ENCODE results near the gene CIAO2B. TPM values are rescaled to one million over a fixed set of nuclear protein-coding genes. Genes with fewer than 3 reads are reported as not detected.
"Not testable (repeated sequence)": the region's sequence is repeated elsewhere in the genome, so short reads cannot be mapped to it uniquely, and the experiment has no call there.

CIAO2B gene
- total and polyA plus RNA-seq, 5 donors from 2014 or later, result 64.6 to 161 (median 143) TPM

DNA sequence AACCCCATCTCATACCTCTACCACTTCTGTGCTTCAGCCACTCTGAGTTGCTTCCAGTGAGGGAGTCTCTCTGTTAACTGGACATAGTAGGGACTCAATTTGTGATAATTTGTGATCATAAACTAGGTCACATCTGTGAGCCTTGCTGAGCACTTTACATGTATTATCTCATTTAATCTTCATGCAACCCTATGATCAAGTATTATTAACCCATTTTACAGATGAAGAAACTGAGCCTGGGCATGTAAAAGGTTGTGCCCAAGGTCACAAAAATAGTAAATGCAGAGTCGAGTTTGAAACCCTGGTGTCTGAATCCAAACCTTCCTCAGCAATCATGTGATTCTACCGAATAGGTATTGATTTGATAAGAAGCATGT, 35.3 kb downstream of the CIAO2B start:
- Histone ChIP-seq H3K4me1 (ENCODE audit: control insufficient read depth, insufficient read depth, low read length, poor library complexity, severe bottlenecking) (no peaks in the 10 kb centered on the region), H3K36me3 (ENCODE audit: control insufficient read depth, insufficient read depth, low read length) (no peaks in the 10 kb centered on the region), H3K9me3 (ENCODE audit: control insufficient read depth in 2 of 2, low read length in 2 of 2) (no peaks in the 10 kb centered on the region), H3K4me3 (ENCODE audit: low read depth, low read length) (no peak overlapping the region), H3K27ac (ENCODE audit: insufficient read depth, low read length, poor library complexity, severe bottlenecking) (no peak overlapping the region), H3K27me3 (ENCODE audit: control insufficient read depth, insufficient read depth, low read length) (no peaks in the 10 kb centered on the region)
- Mint-ChIP-seq H3K9me3 (peaks cover 0 to 1% (median 0%) of the 10 kb centered on the region in 7 donors), H3K27me3 (no peaks in the 10 kb centered on the region), H3K36me3 (no peaks in the 10 kb centered on the region), H3K27ac (no peak overlapping the region), H3K4me3 (no peak overlapping the region), H3K4me1 (peaks cover 0 to 9% (median 0%) of the 10 kb centered on the region in 4 donors)
- DNase-seq, result no peak
- no peak for ATAC-seq (ENCODE audit: low read depth in 2 of 2)

DNA sequence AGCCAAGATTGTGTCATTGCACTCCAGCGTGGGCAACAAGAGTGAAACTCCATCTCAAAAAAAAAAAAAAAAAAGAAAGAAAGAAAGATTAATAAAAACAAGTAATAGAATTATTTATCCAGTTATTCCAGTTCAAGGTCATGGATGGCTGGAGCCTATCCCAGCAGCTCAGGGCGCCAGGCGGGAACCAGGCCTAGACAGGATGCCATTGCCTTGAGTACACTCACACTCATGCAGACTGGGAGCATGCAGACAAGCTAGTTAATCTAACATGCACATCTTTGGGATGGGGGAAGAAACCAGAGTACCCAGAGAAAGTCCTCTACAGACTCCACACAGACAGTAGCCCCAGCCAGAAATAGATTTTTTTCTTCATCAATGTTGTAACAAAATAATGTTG, 36.0 kb downstream of the CIAO2B start:
- DNase-seq, result no peak

DNA sequence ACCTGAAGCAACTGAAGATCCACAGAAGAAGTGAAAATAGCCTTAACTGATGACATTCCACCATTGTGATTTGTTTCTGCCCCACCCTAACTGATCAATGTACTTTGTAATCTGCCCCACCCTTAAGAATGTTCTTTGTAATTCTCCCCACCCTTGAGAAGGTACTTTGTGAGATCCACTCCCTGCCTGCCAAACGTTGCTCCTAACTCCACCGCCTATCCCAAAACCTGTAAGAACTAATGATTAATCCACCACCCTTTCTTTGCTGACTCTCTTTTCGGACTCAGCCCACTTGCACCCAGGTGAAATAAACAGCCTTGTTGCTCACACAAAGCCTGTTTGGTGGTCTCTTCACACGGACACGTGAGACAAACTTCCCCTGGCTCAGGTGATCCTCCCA, 37.5 kb downstream of the CIAO2B start:
- Mint-ChIP-seq H3K27ac (peak overlapping the region in 2 of 3 donors; percentile 59 to 64), H3K4me1 (peaks cover 0 to 17% (median 6%) of the 10 kb centered on the region in 4 donors)
- not testable (repeated sequence) for H3K4me3 Mint-ChIP-seq; ATAC-seq (ENCODE audit: low read depth in 2 of 2); H3K36me3 ChIP-seq (ENCODE audit: control insufficient read depth, insufficient read depth, low read length); DNase-seq; H3K4me1 ChIP-seq (ENCODE audit: control insufficient read depth, insufficient read depth, low read length, poor library complexity, severe bottlenecking); H3K9me3 ChIP-seq (ENCODE audit: control insufficient read depth in 2 of 2, low read length in 2 of 2); H3K4me3 ChIP-seq (ENCODE audit: low read depth, low read length); H3K27ac ChIP-seq (ENCODE audit: insufficient read depth, low read length, poor library complexity, severe bottlenecking); H3K27me3 Mint-ChIP-seq; H3K36me3 Mint-ChIP-seq; H3K27me3 ChIP-seq (ENCODE audit: control insufficient read depth, insufficient read depth, low read length); H3K9me3 Mint-ChIP-seq

More for the DNA sequence above, 36.0 kb downstream of the CIAO2B start:
- no peak overlapping the region for H3K4me3 ChIP-seq (ENCODE audit: low read depth, low read length)
- H3K9me3 ChIP-seq (ENCODE audit: control insufficient read depth in 2 of 2, low read length in 2 of 2), result no peaks in the 10 kb centered on the region
- ATAC-seq (ENCODE audit: low read depth in 2 of 2), result no peak
- no peaks in the 10 kb centered on the region for H3K36me3 Mint-ChIP-seq
- no peaks in the 10 kb centered on the region for H3K27me3 Mint-ChIP-seq
- no peak overlapping the region for H3K27ac Mint-ChIP-seq
- peaks cover 0 to 10% (median 1%) of the 10 kb centered on the region in 4 donors for H3K4me1 Mint-ChIP-seq
- peaks cover 0 to 1% (median 0%) of the 10 kb centered on the region in 7 donors for H3K9me3 Mint-ChIP-seq
- H3K27ac ChIP-seq (ENCODE audit: insufficient read depth, low read length, poor library complexity, severe bottlenecking), result no peak overlapping the region
- H3K4me3 Mint-ChIP-seq, result no peak overlapping the region
- H3K27me3 ChIP-seq (ENCODE audit: control insufficient read depth, insufficient read depth, low read length), result no peaks in the 10 kb centered on the region
- H3K36me3 ChIP-seq (ENCODE audit: control insufficient read depth, insufficient read depth, low read length), result no peaks in the 10 kb centered on the region
- no peaks in the 10 kb centered on the region for H3K4me1 ChIP-seq (ENCODE audit: control insufficient read depth, insufficient read depth, low read length, poor library complexity, severe bottlenecking)

DNA sequence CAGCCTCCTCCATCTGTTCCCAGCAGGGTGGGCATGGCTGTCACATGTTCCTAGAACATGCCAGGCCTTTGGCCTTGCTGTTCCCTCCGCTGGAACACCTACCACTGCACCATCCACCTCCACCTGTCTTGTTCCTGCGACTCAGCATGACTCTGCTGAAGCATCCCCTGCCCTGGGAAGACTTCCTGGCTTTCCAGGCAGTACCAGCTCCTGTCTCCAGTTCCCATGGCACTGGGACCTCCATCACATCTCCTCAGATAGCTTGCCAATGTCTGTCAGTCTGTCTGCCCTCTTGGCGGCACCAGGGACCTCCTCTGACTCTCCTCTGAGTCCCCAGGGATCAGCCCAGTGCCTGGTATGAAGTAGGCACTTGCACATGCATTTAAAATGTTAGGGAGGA, 38.2 kb downstream of the CIAO2B start:
- peaks cover 0 to 1% (median 0%) of the 10 kb centered on the region in 7 donors for H3K9me3 Mint-ChIP-seq
- Histone ChIP-seq H3K27me3 (ENCODE audit: control insufficient read depth, insufficient read depth, low read length) (no peaks in the 10 kb centered on the region), H3K9me3 (ENCODE audit: control insufficient read depth in 2 of 2, low read length in 2 of 2) (no peaks in the 10 kb centered on the region), H3K4me3 (ENCODE audit: low read depth, low read length) (no peak overlapping the region), H3K27ac (ENCODE audit: insufficient read depth, low read length, poor library complexity, severe bottlenecking) (no peak overlapping the region), H3K4me1 (ENCODE audit: control insufficient read depth, insufficient read depth, low read length, poor library complexity, severe bottlenecking) (no peaks in the 10 kb centered on the region), H3K36me3 (ENCODE audit: control insufficient read depth, insufficient read depth, low read length) (no peaks in the 10 kb centered on the region)
- no peaks in the 10 kb centered on the region for H3K36me3 Mint-ChIP-seq
- H3K4me3 Mint-ChIP-seq, result no peak overlapping the region
- H3K27ac Mint-ChIP-seq, result peak overlapping the region in 2 of 3 donors; percentile 59 to 64
- ATAC-seq (ENCODE audit: low read depth in 2 of 2) (no peak), DNase-seq (no peak)
- peaks cover 0 to 20% (median 6%) of the 10 kb centered on the region in 4 donors for H3K4me1 Mint-ChIP-seq
- no peaks in the 10 kb centered on the region for H3K27me3 Mint-ChIP-seq

DNA sequence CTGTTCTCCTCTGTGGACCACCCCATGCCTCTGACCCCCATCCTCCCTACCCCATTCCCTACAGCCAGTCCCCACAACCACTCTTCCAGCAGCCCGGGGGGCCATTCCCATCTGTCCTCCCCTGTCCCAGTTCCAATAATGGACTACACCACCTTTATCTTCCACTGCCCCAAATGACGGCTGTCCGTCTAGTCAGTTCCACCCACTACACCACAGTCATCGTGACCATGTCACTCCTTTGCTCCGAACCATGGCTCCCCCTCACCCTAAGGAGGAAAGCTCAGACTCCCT, 38.6 kb downstream of the CIAO2B start:
- no peaks in the 10 kb centered on the region for H3K4me1 ChIP-seq (ENCODE audit: control insufficient read depth, insufficient read depth, low read length, poor library complexity, severe bottlenecking)
- no peaks in the 10 kb centered on the region for H3K27me3 Mint-ChIP-seq
- no peaks in the 10 kb centered on the region for H3K36me3 ChIP-seq (ENCODE audit: control insufficient read depth, insufficient read depth, low read length)
- no peaks in the 10 kb centered on the region for H3K36me3 Mint-ChIP-seq
- H3K27ac ChIP-seq (ENCODE audit: insufficient read depth, low read length, poor library complexity, severe bottlenecking), result no peak overlapping the region
- peaks cover 0 to 20% (median 6%) of the 10 kb centered on the region in 4 donors for H3K4me1 Mint-ChIP-seq
- DNase-seq, result no peak
- H3K27me3 ChIP-seq (ENCODE audit: control insufficient read depth, insufficient read depth, low read length), result no peaks in the 10 kb centered on the region
- peaks cover 0 to 1% (median 0%) of the 10 kb centered on the region in 7 donors for H3K9me3 Mint-ChIP-seq
- no peaks in the 10 kb centered on the region for H3K9me3 ChIP-seq (ENCODE audit: control insufficient read depth in 2 of 2, low read length in 2 of 2)
- H3K27ac Mint-ChIP-seq, result peak overlapping the region in 1 of 3 donors; percentile 64
- ATAC-seq (ENCODE audit: low read depth in 2 of 2), result no peak
- no peak overlapping the region for H3K4me3 Mint-ChIP-seq
- H3K4me3 ChIP-seq (ENCODE audit: low read depth, low read length), result no peak overlapping the region

DNA sequence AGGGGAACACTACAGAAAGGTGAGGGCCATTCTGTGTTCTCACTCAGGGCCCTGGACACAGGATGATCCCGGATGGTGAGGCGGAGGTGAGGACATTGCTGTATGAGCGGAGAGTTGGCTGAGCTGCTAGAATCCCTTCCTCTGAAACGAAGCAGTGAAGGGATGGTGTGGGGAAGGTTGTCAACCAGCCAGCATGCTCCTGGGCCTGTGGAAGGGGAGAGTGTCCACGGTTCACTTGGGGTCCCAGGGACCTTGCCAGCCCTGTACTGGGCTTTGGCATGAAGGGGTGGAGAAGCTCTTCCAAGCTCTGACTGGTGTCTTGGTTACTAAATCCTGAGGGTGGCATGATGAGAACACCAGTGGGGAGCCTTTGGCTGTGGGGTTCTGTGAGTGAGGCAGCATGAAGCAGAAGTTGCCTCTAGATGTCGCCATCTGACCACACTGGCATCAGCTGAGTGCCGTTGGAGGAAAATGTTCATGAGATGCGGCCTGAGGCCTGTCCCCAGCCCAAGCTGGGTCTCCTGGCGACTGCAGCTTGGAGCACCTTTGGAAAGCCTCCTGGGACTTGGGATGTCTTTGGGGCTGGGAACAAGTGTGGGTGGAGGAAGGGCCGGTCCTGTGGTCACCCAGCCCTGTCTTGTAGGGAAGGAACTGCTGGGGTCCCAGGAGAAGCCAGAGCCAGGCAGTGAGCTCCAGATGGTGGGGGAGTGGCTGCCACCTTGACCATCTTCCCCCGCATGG, 39.1 kb downstream of the CIAO2B start:
- no peaks in the 10 kb centered on the region for H3K4me1 ChIP-seq (ENCODE audit: control insufficient read depth, insufficient read depth, low read length, poor library complexity, severe bottlenecking)
- no peak overlapping the region for H3K4me3 Mint-ChIP-seq

DNA sequence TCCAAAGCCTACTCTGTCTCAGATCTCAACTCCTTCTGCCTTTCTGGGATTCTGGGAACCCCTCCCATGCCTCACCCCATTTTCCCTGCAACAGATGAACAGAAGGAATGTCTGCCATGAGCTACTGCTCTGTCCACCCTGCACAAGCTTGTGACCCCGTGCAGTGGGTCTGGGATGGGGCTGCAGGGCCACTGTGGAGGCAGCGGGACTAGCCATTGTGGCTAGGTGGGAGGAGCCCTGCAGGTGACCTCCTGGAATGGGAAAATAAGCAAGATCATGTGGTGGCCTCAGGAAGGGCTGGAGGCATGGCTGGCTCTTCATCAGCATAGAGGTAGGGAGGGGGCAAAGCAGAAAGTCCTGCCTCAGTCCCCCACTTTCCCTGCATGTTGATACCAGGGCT, 40.1 kb downstream of the CIAO2B start:
- ATAC-seq (ENCODE audit: low read depth in 2 of 2), result no peak
- no peaks in the 10 kb centered on the region for H3K4me1 ChIP-seq (ENCODE audit: control insufficient read depth, insufficient read depth, low read length, poor library complexity, severe bottlenecking)
- H3K27ac ChIP-seq (ENCODE audit: insufficient read depth, low read length, poor library complexity, severe bottlenecking), result no peak overlapping the region
- no peaks in the 10 kb centered on the region for H3K36me3 ChIP-seq (ENCODE audit: control insufficient read depth, insufficient read depth, low read length)
- H3K27me3 ChIP-seq (ENCODE audit: control insufficient read depth, insufficient read depth, low read length), result no peaks in the 10 kb centered on the region
- Mint-ChIP-seq H3K27ac (peak overlapping the region in 1 of 3 donors; percentile 9), H3K4me3 (no peak overlapping the region), H3K9me3 (peaks cover 0 to 1% (median 0%) of the 10 kb centered on the region in 7 donors), H3K27me3 (no peaks in the 10 kb centered on the region), H3K36me3 (no peaks in the 10 kb centered on the region), H3K4me1 (peaks cover 0 to 20% (median 6%) of the 10 kb centered on the region in 4 donors)
- H3K4me3 ChIP-seq (ENCODE audit: low read depth, low read length), result no peak overlapping the region
- H3K9me3 ChIP-seq (ENCODE audit: control insufficient read depth in 2 of 2, low read length in 2 of 2), result no peaks in the 10 kb centered on the region
- DNase-seq, result no peak

More for the DNA sequence above, 39.1 kb downstream of the CIAO2B start:
- Histone ChIP-seq H3K36me3 (ENCODE audit: control insufficient read depth, insufficient read depth, low read length) (no peaks in the 10 kb centered on the region), H3K27ac (ENCODE audit: insufficient read depth, low read length, poor library complexity, severe bottlenecking) (no peak overlapping the region), H3K9me3 (ENCODE audit: control insufficient read depth in 2 of 2, low read length in 2 of 2) (no peaks in the 10 kb centered on the region), H3K4me3 (ENCODE audit: low read depth, low read length) (no peak overlapping the region), H3K27me3 (ENCODE audit: control insufficient read depth, insufficient read depth, low read length) (no peaks in the 10 kb centered on the region)
- peaks cover 0 to 1% (median 0%) of the 10 kb centered on the region in 7 donors for H3K9me3 Mint-ChIP-seq
- DNase-seq (peak; percentile 13 to 74 (median 50)), ATAC-seq (ENCODE audit: low read depth in 2 of 2) (peak; percentile 66 to 70)
- H3K4me1 Mint-ChIP-seq, result peaks cover 0 to 20% (median 6%) of the 10 kb centered on the region in 4 donors
- peak overlapping the region in 1 of 3 donors; percentile 20 for H3K27ac Mint-ChIP-seq
- no peaks in the 10 kb centered on the region for H3K27me3 Mint-ChIP-seq
- no peaks in the 10 kb centered on the region for H3K36me3 Mint-ChIP-seq

DNA sequence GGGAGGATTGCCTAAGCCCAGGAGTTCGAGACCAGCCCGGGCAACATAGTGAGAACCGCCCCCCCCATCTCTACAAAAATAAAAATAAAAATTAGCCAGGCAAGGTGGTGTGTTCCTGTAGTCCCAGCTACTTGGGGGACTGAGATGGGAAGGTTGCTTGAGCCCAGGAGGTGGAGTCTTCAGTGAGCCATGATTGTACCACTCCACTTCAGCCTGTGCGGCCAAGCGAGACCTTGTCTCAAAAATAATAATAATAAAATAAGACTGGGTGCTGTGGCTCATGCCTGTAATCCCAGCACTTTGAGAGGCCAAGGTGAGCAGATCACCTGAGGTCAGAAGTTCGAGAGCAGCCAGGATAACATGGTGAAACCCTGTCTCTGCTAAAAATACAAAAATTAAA, 42.4 kb downstream of the CIAO2B start:
- Mint-ChIP-seq H3K36me3 (peaks cover 3% of the 10 kb centered on the region), H3K4me1 (peaks cover 6 to 32% (median 11%) of the 10 kb centered on the region in 4 donors), H3K27ac (no peak overlapping the region), H3K9me3 (peaks cover 0 to 1% (median 0%) of the 10 kb centered on the region in 7 donors), H3K27me3 (no peaks in the 10 kb centered on the region), H3K4me3 (no peak overlapping the region)
- Histone ChIP-seq H3K27ac (ENCODE audit: insufficient read depth, low read length, poor library complexity, severe bottlenecking) (no peak overlapping the region), H3K9me3 (ENCODE audit: control insufficient read depth in 2 of 2, low read length in 2 of 2) (no peaks in the 10 kb centered on the region), H3K36me3 (ENCODE audit: control insufficient read depth, insufficient read depth, low read length) (peaks cover 1% of the 10 kb centered on the region), H3K27me3 (ENCODE audit: control insufficient read depth, insufficient read depth, low read length) (no peaks in the 10 kb centered on the region), H3K4me1 (ENCODE audit: control insufficient read depth, insufficient read depth, low read length, poor library complexity, severe bottlenecking) (no peaks in the 10 kb centered on the region), H3K4me3 (ENCODE audit: low read depth, low read length) (no peak overlapping the region)
- ATAC-seq (ENCODE audit: low read depth in 2 of 2), result no peak
- no peak for DNase-seq
